ENCODE data around the gene FARP2.
"Not testable (repeated sequence)": the region's sequence is repeated elsewhere in the genome, so short reads cannot be mapped to it uniquely, and the experiment has no call there.

The FARP2 gene

DNA sequence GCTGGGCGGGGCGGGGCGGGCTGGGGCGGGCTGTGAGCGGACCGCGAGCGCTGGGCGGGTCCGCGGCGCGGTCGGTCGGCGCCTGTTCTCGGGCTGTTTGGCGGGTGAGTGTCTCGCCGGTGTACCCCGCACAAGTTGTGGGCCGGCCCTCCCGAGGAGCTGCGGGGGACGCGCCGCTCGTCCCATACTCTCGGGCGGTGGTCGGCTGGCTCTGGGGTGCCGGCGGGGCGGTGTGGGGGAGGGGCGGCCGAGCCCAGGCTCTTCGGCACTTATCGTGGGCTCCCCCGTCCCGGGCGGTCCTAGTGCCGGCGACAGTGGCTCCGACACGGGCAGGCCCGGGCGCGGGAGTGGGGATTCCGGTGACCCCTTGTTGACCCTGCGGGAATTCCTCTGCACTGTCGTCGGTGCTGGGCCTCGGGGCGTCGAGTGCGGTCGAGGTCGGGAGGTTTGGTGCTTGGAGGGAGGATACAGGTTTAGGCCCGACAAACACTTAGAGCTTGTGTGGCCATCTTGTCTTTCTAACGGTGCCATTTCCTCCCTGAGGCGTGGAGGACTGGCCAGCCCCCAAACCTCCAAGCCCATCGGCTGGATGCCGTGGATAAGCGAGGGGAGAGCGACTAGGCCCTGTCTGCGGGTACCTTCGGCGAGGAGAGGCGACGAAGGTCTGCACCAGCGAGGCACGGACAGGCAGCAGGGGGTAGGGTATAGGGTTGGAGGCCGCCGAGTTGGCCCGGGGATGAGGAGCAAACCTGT, 40.0 kb upstream of the FARP2 start, which contains the start of gene SEPTIN2:
Gene SEPTIN2 (plus strand): TSS at position 47 of the 753 bp plus-strand sequence. CDS start 8,308 bp downstream, outside the sequence.
- H3K4me1 ChIP-seq (ENCODE audit: control extremely low read depth in 1 of 4, control insufficient read depth in 4 of 4, insufficient read depth in 4 of 4, low read length in 3 of 4) = peaks cover 22 to 59% (median 38%) of the 10 kb centered on the region in 4 experiments
- H3K27ac ChIP-seq (ENCODE audit: insufficient read depth in 1 of 2, low read depth in 1 of 2, low read length in 2 of 2, poor library complexity in 1 of 2, severe bottlenecking in 2 of 2) = peak within 1 kb of the TSS; percentile 98
- peak within 1 kb of the TSS; percentile 88 to 99 (median 92) for H3K4me3 ChIP-seq (ENCODE audit: control insufficient read depth in 1 of 7, extremely low read depth in 1 of 7, insufficient read depth in 4 of 7, low read depth in 2 of 7, low read length in 6 of 7)
- DNase-seq = peak; percentile 59 to 88 (median 79)
- H3K27me3 ChIP-seq (replicated peaks in 2 of 5; ENCODE audit: control insufficient read depth in 4 of 5, insufficient read depth in 5 of 5, low read length in 4 of 5) = no peaks in the 10 kb centered on the region
- 0% methylated on average over 53 of the region's 75 CpGs for WGBS (ENCODE audit: insufficient coverage)
- peaks cover 0 to 9% (median 0%) of the 10 kb centered on the region in 4 experiments for H3K36me3 ChIP-seq (ENCODE audit: control insufficient read depth in 4 of 4, insufficient read depth in 4 of 4, low read length in 3 of 4)
- CTCF ChIA-PET = interaction anchor here (0.9 to 1.3 kb wide), 3 partner anchors 8 to 39 kb away, joined by 3 to 5 read pairs (median 3); no protein-coding TSS in a partner anchor
- no peaks in the 10 kb centered on the region for H3K9me3 ChIP-seq (ENCODE audit: control extremely low read depth in 1 of 5, control insufficient read depth in 4 of 5, insufficient read depth in 2 of 5, low read depth in 1 of 5, low read length in 4 of 5)
- POLR2A ChIA-PET = interaction anchor here (0.6 to 1.5 kb wide), 5 partner anchors 9 to 72 kb away, joined by 3 to 7 read pairs (median 3); no protein-coding TSS in a partner anchor

- peaks cover 0 to 11% (median 0%) of the 10 kb centered on the region in 4 experiments for H3K36me3 ChIP-seq (ENCODE audit: control insufficient read depth in 4 of 4, insufficient read depth in 4 of 4, low read length in 3 of 4)
- H3K9me3 ChIP-seq (ENCODE audit: control extremely low read depth in 1 of 5, control insufficient read depth in 4 of 5, insufficient read depth in 2 of 5, low read depth in 1 of 5, low read length in 4 of 5) = no peaks in the 10 kb centered on the region
- peak overlapping the region; percentile 91 to 94 for H3K27ac ChIP-seq (ENCODE audit: insufficient read depth in 1 of 2, low read depth in 1 of 2, low read length in 2 of 2, poor library complexity in 1 of 2, severe bottlenecking in 2 of 2)
- POLR2A ChIA-PET = interaction anchor here (0.6 to 0.9 kb wide), 3 partner anchors 15 to 73 kb away, joined by 3 to 7 read pairs (median 3); no protein-coding TSS in a partner anchor
- CTCF ChIA-PET = interaction anchor here (1.3 kb wide), 1 partner anchor 8 kb away, joined by 3 read pairs; no protein-coding TSS in a partner anchor
- H3K4me3 ChIP-seq (ENCODE audit: control insufficient read depth in 1 of 7, extremely low read depth in 1 of 7, insufficient read depth in 4 of 7, low read depth in 2 of 7, low read length in 6 of 7) = peak overlapping the region; percentile 63 to 99 (median 90)
- no peak for DNase-seq
- H3K27me3 ChIP-seq (replicated peaks in 2 of 5; ENCODE audit: control insufficient read depth in 4 of 5, insufficient read depth in 5 of 5, low read length in 4 of 5) = no peaks in the 10 kb centered on the region
- peaks cover 25 to 59% (median 38%) of the 10 kb centered on the region in 4 experiments for H3K4me1 ChIP-seq (ENCODE audit: control extremely low read depth in 1 of 4, control insufficient read depth in 4 of 4, insufficient read depth in 4 of 4, low read length in 3 of 4)
- WGBS (ENCODE audit: insufficient coverage) = 46% methylated on average over 4 of the region's 4 CpGs
Measured at GRCh38 chr2:241316825-241317224, 39.3 kb upstream of the FARP2 start.

DNA sequence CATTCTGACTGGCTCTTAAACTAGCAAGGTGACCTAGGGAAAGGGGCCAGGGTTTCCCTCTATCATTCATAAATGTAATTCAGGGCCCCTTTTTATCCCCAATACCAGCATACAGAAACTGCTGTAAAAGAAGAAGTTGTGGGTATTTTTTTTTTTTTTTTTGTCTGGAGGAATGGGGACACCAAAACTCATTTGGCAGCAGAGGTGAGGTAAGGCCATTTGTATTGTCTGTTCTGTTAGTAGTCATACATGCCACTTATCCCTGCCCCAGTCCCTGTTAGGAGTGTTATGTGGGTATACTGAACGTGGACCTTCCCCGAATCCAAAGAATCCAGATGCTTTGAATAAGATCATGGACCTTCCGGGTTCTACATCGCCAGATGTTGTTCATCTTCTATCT, 38.7 kb upstream of the FARP2 start:
- Histone ChIP-seq H3K27me3 (replicated peaks in 2 of 5; ENCODE audit: control insufficient read depth in 4 of 5, insufficient read depth in 5 of 5, low read length in 4 of 5) (no peaks in the 10 kb centered on the region), H3K27ac (ENCODE audit: insufficient read depth in 1 of 2, low read depth in 1 of 2, low read length in 2 of 2, poor library complexity in 1 of 2, severe bottlenecking in 2 of 2) (peak overlapping the region in 1 of 2 experiments; percentile 94), H3K4me1 (ENCODE audit: control extremely low read depth in 1 of 4, control insufficient read depth in 4 of 4, insufficient read depth in 4 of 4, low read length in 3 of 4) (peaks cover 28 to 58% (median 41%) of the 10 kb centered on the region in 4 experiments), H3K4me3 (ENCODE audit: control insufficient read depth in 1 of 7, extremely low read depth in 1 of 7, insufficient read depth in 4 of 7, low read depth in 2 of 7, low read length in 6 of 7) (peak overlapping the region in 6 of 7 experiments; percentile 86 to 99 (median 91)), H3K36me3 (ENCODE audit: control insufficient read depth in 4 of 4, insufficient read depth in 4 of 4, low read length in 3 of 4) (peaks cover 0 to 12% (median 0%) of the 10 kb centered on the region in 4 experiments), H3K9me3 (ENCODE audit: control extremely low read depth in 1 of 5, control insufficient read depth in 4 of 5, insufficient read depth in 2 of 5, low read depth in 1 of 5, low read length in 4 of 5) (no peaks in the 10 kb centered on the region)
- CTCF ChIA-PET = no interaction called here
- WGBS (ENCODE audit: insufficient coverage) = 100% methylated on average over 3 of the region's 4 CpGs
- POLR2A ChIA-PET = no interaction called here
- peak; percentile 24 to 76 (median 70) for DNase-seq

GRCh38 chr2:241318830-241319229, 37.3 kb upstream of the FARP2 start:
- POLR2A ChIA-PET; H3K36me3 ChIP-seq (ENCODE audit: control insufficient read depth in 4 of 4, insufficient read depth in 4 of 4, low read length in 3 of 4); H3K27ac ChIP-seq (ENCODE audit: insufficient read depth in 1 of 2, low read depth in 1 of 2, low read length in 2 of 2, poor library complexity in 1 of 2, severe bottlenecking in 2 of 2); H3K27me3 ChIP-seq (replicated peaks in 2 of 5; ENCODE audit: control insufficient read depth in 4 of 5, insufficient read depth in 5 of 5, low read length in 4 of 5); DNase-seq; H3K9me3 ChIP-seq (ENCODE audit: control extremely low read depth in 1 of 5, control insufficient read depth in 4 of 5, insufficient read depth in 2 of 5, low read depth in 1 of 5, low read length in 4 of 5); H3K4me3 ChIP-seq (ENCODE audit: control insufficient read depth in 1 of 7, extremely low read depth in 1 of 7, insufficient read depth in 4 of 7, low read depth in 2 of 7, low read length in 6 of 7): not testable (repeated sequence)
- CTCF ChIA-PET = interaction anchor here (0.6 to 1.6 kb wide), 2 partner anchors 9 to 21 kb away, joined by 3 to 5 read pairs; no protein-coding TSS in a partner anchor
- WGBS (ENCODE audit: insufficient coverage) = 98% methylated on average over 4 of the region's 6 CpGs
- peaks cover 28 to 57% (median 42%) of the 10 kb centered on the region in 4 experiments for H3K4me1 ChIP-seq (ENCODE audit: control extremely low read depth in 1 of 4, control insufficient read depth in 4 of 4, insufficient read depth in 4 of 4, low read length in 3 of 4)

DNA sequence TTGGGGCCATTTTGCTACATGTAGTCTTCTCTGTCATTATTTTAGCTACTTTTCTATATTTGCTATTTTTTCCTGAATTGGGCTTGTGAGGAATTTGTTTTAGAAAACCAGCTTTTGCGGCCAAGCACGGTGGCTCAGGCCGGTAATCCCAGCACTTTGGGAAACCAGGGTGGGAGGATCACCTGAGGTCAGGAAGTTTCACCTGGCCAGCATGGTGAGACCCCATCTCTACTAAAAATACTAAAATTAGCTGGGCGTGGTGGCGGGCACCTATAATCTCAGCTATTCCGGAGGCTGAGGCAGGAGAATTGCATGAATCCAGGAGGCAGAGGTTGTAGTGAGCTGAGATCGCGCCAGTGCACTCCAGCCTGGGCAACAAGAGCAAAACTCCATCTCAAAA, 35.7 kb upstream of the FARP2 start:
- H3K27ac ChIP-seq (ENCODE audit: insufficient read depth in 1 of 2, low read depth in 1 of 2, low read length in 2 of 2, poor library complexity in 1 of 2, severe bottlenecking in 2 of 2) = no peak overlapping the region
- POLR2A ChIA-PET = no interaction called here
- WGBS (ENCODE audit: insufficient coverage) = 100% methylated on average over 6 of the region's 8 CpGs
- H3K4me1 ChIP-seq (ENCODE audit: control extremely low read depth in 1 of 4, control insufficient read depth in 4 of 4, insufficient read depth in 4 of 4, low read length in 3 of 4) = peaks cover 29 to 64% (median 50%) of the 10 kb centered on the region in 4 experiments
- CTCF ChIA-PET = no interaction called here
- peaks cover 0 to 9% (median 0%) of the 10 kb centered on the region in 4 experiments for H3K36me3 ChIP-seq (ENCODE audit: control insufficient read depth in 4 of 4, insufficient read depth in 4 of 4, low read length in 3 of 4)
- DNase-seq = no peak
- H3K27me3 ChIP-seq (replicated peaks in 2 of 5; ENCODE audit: control insufficient read depth in 4 of 5, insufficient read depth in 5 of 5, low read length in 4 of 5) = no peaks in the 10 kb centered on the region
- no peaks in the 10 kb centered on the region for H3K9me3 ChIP-seq (ENCODE audit: control extremely low read depth in 1 of 5, control insufficient read depth in 4 of 5, insufficient read depth in 2 of 5, low read depth in 1 of 5, low read length in 4 of 5)
- H3K4me3 ChIP-seq (ENCODE audit: control insufficient read depth in 1 of 7, extremely low read depth in 1 of 7, insufficient read depth in 4 of 7, low read depth in 2 of 7, low read length in 6 of 7) = no peak overlapping the region

- no peak overlapping the region for H3K27ac ChIP-seq (ENCODE audit: insufficient read depth in 1 of 2, low read depth in 1 of 2, low read length in 2 of 2, poor library complexity in 1 of 2, severe bottlenecking in 2 of 2)
- peaks cover 30 to 67% (median 50%) of the 10 kb centered on the region in 4 experiments for H3K4me1 ChIP-seq (ENCODE audit: control extremely low read depth in 1 of 4, control insufficient read depth in 4 of 4, insufficient read depth in 4 of 4, low read length in 3 of 4)
- no peak overlapping the region for H3K4me3 ChIP-seq (ENCODE audit: control insufficient read depth in 1 of 7, extremely low read depth in 1 of 7, insufficient read depth in 4 of 7, low read depth in 2 of 7, low read length in 6 of 7)
- DNase-seq = no peak
- H3K9me3 ChIP-seq (ENCODE audit: control extremely low read depth in 1 of 5, control insufficient read depth in 4 of 5, insufficient read depth in 2 of 5, low read depth in 1 of 5, low read length in 4 of 5) = no peaks in the 10 kb centered on the region
- CTCF ChIA-PET = interaction anchor here (0.7 to 1.0 kb wide), 2 partner anchors 12 to 217 kb away, joined by 3 to 5 read pairs; no protein-coding TSS in a partner anchor
- H3K27me3 ChIP-seq (replicated peaks in 2 of 5; ENCODE audit: control insufficient read depth in 4 of 5, insufficient read depth in 5 of 5, low read length in 4 of 5) = no peaks in the 10 kb centered on the region
- POLR2A ChIA-PET = no interaction called here
- H3K36me3 ChIP-seq (ENCODE audit: control insufficient read depth in 4 of 4, insufficient read depth in 4 of 4, low read length in 3 of 4) = peaks cover 0 to 12% (median 2%) of the 10 kb centered on the region in 4 experiments
- no CpG with 5 or more reads among the region's 1 CpG for WGBS (ENCODE audit: insufficient coverage)
Measured at GRCh38 chr2:241321033-241321432, 35.1 kb upstream of the FARP2 start.

- Histone ChIP-seq H3K27ac (ENCODE audit: insufficient read depth in 1 of 2, low read depth in 1 of 2, low read length in 2 of 2, poor library complexity in 1 of 2, severe bottlenecking in 2 of 2) (no peak overlapping the region), H3K36me3 (ENCODE audit: control insufficient read depth in 4 of 4, insufficient read depth in 4 of 4, low read length in 3 of 4) (peaks cover 3 to 12% (median 6%) of the 10 kb centered on the region in 4 experiments), H3K27me3 (replicated peaks in 2 of 5; ENCODE audit: control insufficient read depth in 4 of 5, insufficient read depth in 5 of 5, low read length in 4 of 5) (no peaks in the 10 kb centered on the region), H3K4me1 (ENCODE audit: control extremely low read depth in 1 of 4, control insufficient read depth in 4 of 4, insufficient read depth in 4 of 4, low read length in 3 of 4) (peaks cover 27 to 62% (median 42%) of the 10 kb centered on the region in 4 experiments), H3K4me3 (ENCODE audit: control insufficient read depth in 1 of 7, extremely low read depth in 1 of 7, insufficient read depth in 4 of 7, low read depth in 2 of 7, low read length in 6 of 7) (no peak overlapping the region), H3K9me3 (ENCODE audit: control extremely low read depth in 1 of 5, control insufficient read depth in 4 of 5, insufficient read depth in 2 of 5, low read depth in 1 of 5, low read length in 4 of 5) (no peaks in the 10 kb centered on the region)
- WGBS (ENCODE audit: insufficient coverage) = 0% methylated on average over 1 of the region's 1 CpG
- no peak for DNase-seq
- ChIA-PET CTCF (interaction anchor here (1.0 kb wide), 1 partner anchor 11 kb away, joined by 5 read pairs; no protein-coding TSS in a partner anchor), POLR2A (no interaction called here)
Measured at GRCh38 chr2:241321886-241322285, 34.2 kb upstream of the FARP2 start.

All from common myeloid progenitor, CD34-positive (primary cell).